Mucosa of descending colon (tissue), 3 donors: ENCODE data around the gene MED28. TPM values are rescaled to one million over a fixed set of nuclear protein-coding genes. Genes with fewer than 3 reads are reported as not detected.
A peak's percentile ranks its signal among the peaks of the same experiment; 100 is the strongest.

Experiments used
- ATAC-seq: fragments of 200-7000 bp; cut with Tn5 transposase; one replicate; pipeline ENCODE4 v1.9.1; 2020; ENCODE audit warnings: mild to moderate bottlenecking, moderate library complexity
- DNase-seq, 3 donors: peaks; one replicate each; pipeline ENCODE4 v3.0.0-alpha.2; 2020
- H3K36me3 ChIP-seq: fragments of 200-600 bp; one replicate; pipeline ENCODE4 v1.8.0; 2021; ENCODE audit warnings: low read depth, mild to moderate bottlenecking
- H3K4me1 ChIP-seq: fragments of 200-600 bp; one replicate; pipeline ENCODE4 v1.8.0; 2021; ENCODE audit warnings: low read depth, mild to moderate bottlenecking
- H3K4me3 ChIP-seq: fragments of 200-600 bp; one replicate; pipeline ENCODE4 v1.8.0; 2021; ENCODE audit warnings: mild to moderate bottlenecking
- H3K9me3 ChIP-seq: fragments of 200-600 bp; one replicate; pipeline ENCODE4 v1.8.0; 2021; ENCODE audit warnings: mild to moderate bottlenecking
- intact Hi-C, 2 donors: fragments of 100-400 bp; cut with DNase I in 1 of 2; cut with micrococcal nuclease in 1 of 2; formaldehyde crosslinking; loops; one replicate each; pipeline versions ENCODE4 v1.11.0 to v1.11.1; 2022; cut with DNase I, micrococcal nuclease
- total RNA-seq, 3 donors: library from RNA; stranded (reverse); fragmentation: NEBNext Ultra II Directional in 2 of 3; extraction: Animal tissue kit (Norgen Biotek cat#: 25700) in 2 of 3; gene quantifications; one replicate each; pipeline versions ENCODE4 v1.2.1 to v1.2.4, GENCODE V29; 2021 to 2023
- TF ChIP-seq, protein P1 (sequence below): fragments of 200-600 bp; IDR thresholded peaks from one replicate; pipeline ENCODE4 v1.8.0; 2022; ENCODE audit warnings: antibody characterized with exemption, mild to moderate bottlenecking
- donor health status: DM: no; HTN: no; CAD: no; lungs with moderate emphysema.
- donor health status: DM: no; HTN: no; CAD: no.
- donor health status: DM: no; HTN: yes; CAD: no.

Gene MED28
- total RNA-seq, 3 donors from 2014 or later, result 35.3 to 55.6 (median 37.5) TPM

DNA sequence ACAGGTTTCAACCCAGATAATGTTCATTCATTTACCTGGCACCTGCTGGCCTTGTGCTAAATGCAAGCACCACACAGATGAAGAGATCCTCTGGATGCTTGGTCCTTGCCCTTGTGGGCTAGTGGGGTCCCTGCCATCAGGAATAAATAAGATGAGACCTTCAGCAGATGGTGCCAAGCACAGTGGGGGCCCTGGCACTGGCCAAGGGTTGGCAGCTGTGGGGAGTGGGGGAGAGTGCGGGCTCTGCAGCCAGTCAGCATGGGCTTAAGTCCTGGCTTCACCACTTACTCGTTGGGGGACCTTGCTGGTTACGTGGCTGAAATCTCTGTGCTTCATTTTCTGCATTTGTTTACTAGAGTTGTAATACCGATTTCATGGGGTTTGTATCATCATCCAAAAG lies 30.5 kb upstream of the MED28 start:
- DNase-seq (no peak), ATAC-seq (no peak)
- Histone ChIP-seq H3K9me3 (no peaks in the 10 kb centered on the region), H3K4me3 (no peak overlapping the region), H3K36me3 (peaks cover 11% of the 10 kb centered on the region), H3K4me1 (peaks cover 1% of the 10 kb centered on the region)
- TF ChIP-seq, protein P1, sequence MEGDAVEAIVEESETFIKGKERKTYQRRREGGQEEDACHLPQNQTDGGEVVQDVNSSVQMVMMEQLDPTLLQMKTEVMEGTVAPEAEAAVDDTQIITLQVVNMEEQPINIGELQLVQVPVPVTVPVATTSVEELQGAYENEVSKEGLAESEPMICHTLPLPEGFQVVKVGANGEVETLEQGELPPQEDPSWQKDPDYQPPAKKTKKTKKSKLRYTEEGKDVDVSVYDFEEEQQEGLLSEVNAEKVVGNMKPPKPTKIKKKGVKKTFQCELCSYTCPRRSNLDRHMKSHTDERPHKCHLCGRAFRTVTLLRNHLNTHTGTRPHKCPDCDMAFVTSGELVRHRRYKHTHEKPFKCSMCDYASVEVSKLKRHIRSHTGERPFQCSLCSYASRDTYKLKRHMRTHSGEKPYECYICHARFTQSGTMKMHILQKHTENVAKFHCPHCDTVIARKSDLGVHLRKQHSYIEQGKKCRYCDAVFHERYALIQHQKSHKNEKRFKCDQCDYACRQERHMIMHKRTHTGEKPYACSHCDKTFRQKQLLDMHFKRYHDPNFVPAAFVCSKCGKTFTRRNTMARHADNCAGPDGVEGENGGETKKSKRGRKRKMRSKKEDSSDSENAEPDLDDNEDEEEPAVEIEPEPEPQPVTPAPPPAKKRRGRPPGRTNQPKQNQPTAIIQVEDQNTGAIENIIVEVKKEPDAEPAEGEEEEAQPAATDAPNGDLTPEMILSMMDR, result no peak
- intact Hi-C loops, result no loop called here

DNA sequence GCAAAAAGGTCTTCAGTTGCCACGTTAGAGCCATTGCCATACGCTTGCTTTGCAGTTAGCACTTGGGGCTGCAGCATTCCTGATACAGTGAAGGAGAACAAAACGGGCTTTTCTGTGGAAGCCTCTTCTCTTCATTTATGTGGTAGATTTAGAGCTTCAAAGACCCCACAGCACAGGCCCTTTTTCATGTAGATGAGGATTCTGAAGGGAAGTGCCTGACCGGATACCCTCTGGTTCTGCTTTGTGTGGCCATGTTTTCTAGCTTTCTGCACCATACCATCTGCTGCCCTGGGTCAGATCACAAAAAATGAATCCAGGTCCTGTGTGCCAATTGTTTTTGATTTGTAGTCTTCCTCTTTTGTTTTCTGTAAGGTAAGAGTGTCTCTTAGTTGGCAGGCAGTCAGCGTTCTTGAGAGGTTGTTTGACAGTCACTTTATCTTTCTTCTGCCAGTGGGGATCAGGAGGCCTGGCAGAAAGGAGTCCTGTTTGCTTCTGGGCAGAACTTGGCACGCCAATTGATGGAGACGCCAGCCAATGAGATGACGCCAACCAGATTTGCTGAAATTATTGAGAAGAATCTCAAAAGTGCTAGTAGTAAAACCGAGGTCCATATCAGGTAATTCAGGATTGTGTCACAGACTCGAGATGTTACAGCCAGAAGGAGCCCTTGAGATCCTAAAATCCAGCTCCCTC lies 29.8 kb upstream of the MED28 start:
- no peak for DNase-seq
- no peak for ATAC-seq
- no peaks in the 10 kb centered on the region for H3K4me1 ChIP-seq
- TF ChIP-seq, protein P1, result no peak
- peaks cover 11% of the 10 kb centered on the region for H3K36me3 ChIP-seq
- no peaks in the 10 kb centered on the region for H3K9me3 ChIP-seq
- no peak overlapping the region for H3K4me3 ChIP-seq
- intact Hi-C loops, result no loop called here

DNA sequence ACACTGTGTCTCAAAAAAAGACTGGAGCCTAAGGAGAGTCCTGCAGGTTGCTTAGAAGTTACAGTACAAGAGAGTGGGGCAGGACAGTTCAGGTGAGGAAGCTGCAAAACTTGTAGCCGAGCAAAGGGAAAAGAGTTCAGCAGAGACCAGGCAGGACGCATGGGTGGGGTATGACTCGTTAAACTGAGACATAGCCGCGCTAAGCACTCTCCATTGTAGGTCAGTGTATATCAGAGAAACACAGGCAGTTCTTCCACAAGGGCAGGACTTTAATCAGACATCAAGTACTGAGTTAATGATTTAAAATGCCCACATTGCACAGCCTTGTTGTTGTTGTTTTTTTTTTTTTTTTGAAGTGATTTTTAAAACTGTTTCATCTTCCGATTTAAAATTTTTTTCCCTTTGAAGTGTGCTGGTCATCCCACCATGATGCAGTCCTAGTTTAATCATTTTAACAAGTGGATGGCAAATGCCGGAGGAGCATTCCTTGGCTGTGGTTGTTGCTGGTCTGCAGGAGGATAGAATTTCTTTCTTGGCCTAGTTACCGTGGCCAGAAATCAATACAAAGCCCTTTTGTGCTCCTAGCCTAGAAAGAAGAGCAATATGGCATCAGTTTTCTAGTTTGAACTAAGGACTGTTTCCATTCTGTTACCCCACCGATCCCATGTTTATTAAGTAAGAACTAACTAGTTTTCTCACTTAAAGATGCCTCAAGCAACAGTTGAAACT lies 27.2 kb upstream of the MED28 start:
- ATAC-seq (no peak), DNase-seq (no peak)
- Histone ChIP-seq H3K4me3 (no peak overlapping the region), H3K9me3 (no peaks in the 10 kb centered on the region), H3K36me3 (peaks cover 11% of the 10 kb centered on the region), H3K4me1 (no peaks in the 10 kb centered on the region)
- TF ChIP-seq, protein P1, result no peak
- intact Hi-C loops, result no loop called here

DNA sequence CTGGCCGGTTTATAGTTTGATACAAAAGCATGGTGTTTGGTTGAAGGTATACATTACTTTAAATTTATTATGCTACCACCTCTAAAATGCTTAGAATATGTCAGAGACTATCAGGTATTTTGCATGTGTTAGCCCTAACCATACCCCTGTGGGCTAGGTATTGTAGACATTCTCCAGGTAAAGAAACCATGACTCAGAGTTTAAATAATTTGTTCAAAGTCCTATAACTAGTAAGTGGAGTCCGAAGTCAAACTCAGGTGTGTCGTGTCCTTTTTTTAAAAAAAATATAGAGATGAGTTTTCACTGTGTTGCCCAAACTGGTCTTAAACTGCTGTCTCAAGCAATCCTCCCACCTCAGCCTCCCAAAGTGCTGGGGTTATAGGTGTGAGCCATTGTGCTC lies 25.1 kb upstream of the MED28 start:
- no peak for ATAC-seq
- no peaks in the 10 kb centered on the region for H3K4me1 ChIP-seq
- H3K9me3 ChIP-seq, result no peaks in the 10 kb centered on the region
- TF ChIP-seq, protein P1, result no peak
- intact Hi-C loops, result no loop called here
- peaks cover 8% of the 10 kb centered on the region for H3K36me3 ChIP-seq
- DNase-seq, result no peak
- no peak overlapping the region for H3K4me3 ChIP-seq

DNA sequence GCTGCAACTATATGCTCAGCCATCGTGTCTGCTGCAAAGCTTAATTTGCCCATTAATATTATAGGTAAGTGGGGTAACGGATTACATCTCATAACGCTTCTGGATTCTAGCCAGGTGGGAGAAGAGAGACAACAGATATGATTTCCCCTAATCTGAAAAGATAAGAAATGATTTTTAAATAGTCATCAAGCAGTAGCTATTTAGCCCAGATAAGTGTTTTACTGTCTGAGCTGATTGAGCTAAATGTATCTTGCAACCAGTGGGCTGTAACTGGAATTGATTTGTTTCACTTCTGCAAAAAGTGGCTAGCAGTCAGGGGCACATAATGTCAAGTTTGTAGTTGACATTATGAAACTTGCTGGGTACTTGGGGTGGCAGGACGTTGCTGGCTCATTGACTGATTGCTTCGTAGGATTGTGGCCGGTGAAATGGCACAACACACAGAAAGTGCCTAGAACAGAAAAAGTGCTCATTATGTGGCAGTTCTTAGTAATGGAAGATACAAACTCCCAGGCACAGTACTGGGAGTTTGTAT lies 18.9 kb upstream of the MED28 start:
- DNase-seq (no peak), ATAC-seq (peak; percentile 42)
- Histone ChIP-seq H3K9me3 (no peaks in the 10 kb centered on the region), H3K4me3 (no peak overlapping the region), H3K4me1 (no peaks in the 10 kb centered on the region), H3K36me3 (peaks cover 3% of the 10 kb centered on the region)
- intact Hi-C loops, result no loop called here
- TF ChIP-seq, protein P1, result no peak
